ENCODE results near the gene HSPA1B. TPM values are rescaled to one million over a fixed set of nuclear protein-coding genes. Genes with fewer than 3 reads are reported as not detected.
"Not testable (repeated sequence)": the region's sequence is repeated elsewhere in the genome, so short reads cannot be mapped to it uniquely, and the experiment has no call there.

Gene HSPA1B
- total RNA-seq, 2 donors from 2014 or later = 18.0 to 20.5 TPM

DNA sequence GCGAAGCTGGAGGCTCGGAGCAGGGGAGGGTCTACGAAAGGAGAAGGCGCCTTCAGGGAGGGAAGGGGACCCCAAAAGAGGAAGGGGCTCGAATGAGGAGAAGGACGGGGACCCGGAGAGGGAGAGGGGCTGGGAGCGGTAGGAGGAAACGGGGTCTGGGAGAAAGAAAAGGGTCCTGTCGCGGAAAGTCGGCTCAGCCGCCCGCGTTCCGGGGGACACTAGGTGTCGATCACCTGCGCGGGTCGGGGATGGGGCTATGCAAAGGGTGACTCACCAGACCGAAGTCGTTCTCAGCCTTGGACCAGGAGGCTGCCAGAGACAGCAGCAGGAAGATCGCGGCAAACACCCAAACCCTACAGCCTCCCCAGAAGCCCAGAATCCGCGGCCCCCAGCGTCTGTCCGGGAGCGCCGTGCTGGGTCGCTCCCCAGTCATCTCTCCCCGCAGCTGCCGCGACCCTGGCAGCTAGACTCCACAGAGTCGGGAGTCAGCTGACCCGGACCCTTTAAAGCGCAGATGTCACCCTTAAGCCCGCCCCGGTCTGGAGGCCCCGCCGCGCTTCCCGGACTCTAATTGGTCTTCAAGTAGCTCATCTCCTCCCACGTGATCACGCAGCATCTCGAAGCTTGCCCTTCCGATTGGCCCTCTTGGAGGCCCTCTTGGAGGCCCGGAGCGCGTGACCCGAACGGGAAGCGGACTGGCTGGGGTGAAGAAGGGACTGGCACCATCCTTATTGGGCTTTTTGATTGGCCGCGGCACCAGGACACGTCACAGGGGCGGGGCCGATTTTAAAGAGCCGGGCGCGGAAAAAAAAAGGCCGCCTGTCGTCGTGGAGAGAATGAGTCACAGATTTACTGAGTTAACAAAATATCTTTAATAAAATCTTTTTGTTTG is 35.1 kb downstream of the HSPA1B start, which contains the start of gene NEU1:
Gene NEU1 (minus strand): TSS at position 478 of the 892 bp plus-strand sequence. CDS start 45 bp downstream, at position 433.
- Mint-ChIP-seq H3K4me1 (peaks cover 21% of the 10 kb centered on the region), H3K36me3 (ENCODE audit: low read depth) (no peaks in the 10 kb centered on the region), H3K4me3 (peak within 1 kb of the TSS; percentile 96), H3K27ac (peak within 1 kb of the TSS; percentile 97), H3K27me3 (no peaks in the 10 kb centered on the region)
- ATAC-seq (peak; percentile 95), DNase-seq (peak; percentile 95 to 99 (median 96))
- no peaks in the 10 kb centered on the region for H3K9me3 ChIP-seq (ENCODE audit: control insufficient read depth, low read length, poor library complexity, severe bottlenecking)

DNA sequence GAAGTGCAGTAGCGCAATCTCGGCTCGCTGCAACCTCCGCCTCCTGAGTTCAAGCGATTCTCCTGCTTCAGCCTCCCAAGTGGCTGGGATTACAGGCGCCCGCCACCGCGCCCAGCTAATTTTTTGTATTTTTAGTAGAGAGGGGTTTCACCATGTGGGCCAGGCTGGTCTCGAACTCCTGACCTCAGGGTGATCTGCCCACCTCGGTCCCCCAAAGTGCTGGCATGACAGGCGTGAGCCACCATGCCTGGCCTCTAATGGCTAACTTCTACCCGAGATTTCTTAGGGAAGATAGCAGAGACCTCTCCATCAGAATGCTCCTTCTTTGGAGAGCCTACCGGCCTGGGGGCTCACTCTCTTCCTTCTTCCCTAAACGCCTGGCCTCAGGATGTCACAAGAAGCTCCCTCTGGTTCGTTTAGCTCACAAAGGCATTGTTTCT is 36.6 kb downstream of the HSPA1B start:
- ATAC-seq; H3K9me3 ChIP-seq (ENCODE audit: control insufficient read depth, low read length, poor library complexity, severe bottlenecking); H3K36me3 Mint-ChIP-seq (ENCODE audit: low read depth); DNase-seq; H3K27me3 Mint-ChIP-seq: not testable (repeated sequence)
- peak overlapping the region; percentile 97 for H3K27ac Mint-ChIP-seq
- H3K4me1 Mint-ChIP-seq = peaks cover 21% of the 10 kb centered on the region
- peak overlapping the region; percentile 96 for H3K4me3 Mint-ChIP-seq

DNA sequence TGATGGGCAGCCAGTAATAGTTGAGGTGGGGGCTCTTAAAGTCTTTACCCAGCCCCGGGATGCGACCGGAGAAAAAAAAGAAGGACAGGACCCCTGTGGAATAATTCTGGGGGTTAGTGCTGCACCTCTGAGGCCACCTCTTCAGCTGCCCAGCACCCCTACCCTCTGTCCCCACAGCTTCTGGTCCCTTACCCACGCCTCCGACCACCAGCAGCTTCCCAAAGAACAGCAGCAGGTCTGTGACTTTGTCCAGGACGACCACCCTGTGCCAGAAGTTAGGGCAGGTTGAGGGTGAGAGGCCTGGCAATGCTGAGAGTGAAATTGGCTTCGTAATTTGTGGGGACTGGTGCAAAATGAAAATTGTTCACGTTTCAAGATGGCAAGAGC is 37.3 kb downstream of the HSPA1B start:
- H3K27me3 Mint-ChIP-seq = no peaks in the 10 kb centered on the region
- H3K9me3 ChIP-seq (ENCODE audit: control insufficient read depth, low read length, poor library complexity, severe bottlenecking) = no peaks in the 10 kb centered on the region
- H3K4me3 Mint-ChIP-seq = no peak overlapping the region
- peak overlapping the region; percentile 97 for H3K27ac Mint-ChIP-seq
- no peak for ATAC-seq
- DNase-seq = no peak
- no peaks in the 10 kb centered on the region for H3K36me3 Mint-ChIP-seq (ENCODE audit: low read depth)
- H3K4me1 Mint-ChIP-seq = peaks cover 21% of the 10 kb centered on the region

DNA sequence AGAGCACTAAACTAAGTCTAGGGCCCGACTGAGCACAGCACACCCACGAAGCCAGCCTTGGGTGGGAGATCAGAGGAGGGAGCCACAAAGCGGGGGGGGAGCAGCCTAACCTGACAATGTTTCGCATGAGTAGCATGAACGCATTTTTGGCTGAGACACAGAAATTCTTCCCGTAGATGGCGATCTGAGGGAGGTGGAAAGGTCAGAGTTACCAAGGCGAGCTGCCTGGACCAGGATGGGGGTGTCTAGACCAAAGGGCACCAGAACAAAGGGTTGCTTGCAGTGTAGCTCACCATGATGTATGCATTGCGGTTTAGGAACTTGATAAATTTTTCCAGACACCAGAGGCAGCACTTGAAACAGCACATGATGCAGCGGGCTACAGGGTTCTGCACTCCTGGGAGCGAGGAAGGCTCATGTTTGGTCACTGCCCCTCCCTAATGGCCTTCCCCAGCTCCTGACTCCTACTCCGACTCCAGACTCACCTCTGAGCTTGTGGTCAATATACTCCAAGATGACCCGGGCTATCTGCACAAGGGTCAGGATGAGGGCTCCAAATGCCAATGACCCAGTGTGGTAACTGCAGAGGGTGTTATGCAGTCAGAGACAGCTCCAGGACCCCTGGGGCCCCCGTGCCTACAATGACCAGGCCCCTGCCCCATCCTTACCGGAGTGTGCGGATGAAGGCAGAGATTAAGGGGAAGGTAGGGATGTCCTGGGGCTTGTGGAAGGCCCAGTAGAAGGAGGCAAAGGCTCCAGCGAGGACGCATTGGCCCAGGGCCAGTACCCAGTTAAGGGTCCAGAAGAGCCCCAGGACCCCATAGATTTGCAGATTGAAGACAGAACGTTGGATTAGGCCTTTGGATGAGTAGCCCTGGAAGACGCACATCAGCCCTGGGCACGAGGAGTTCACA is 37.9 kb downstream of the HSPA1B start:
- peaks cover 18% of the 10 kb centered on the region for H3K4me1 Mint-ChIP-seq
- H3K27me3 Mint-ChIP-seq = no peaks in the 10 kb centered on the region
- H3K27ac Mint-ChIP-seq = no peak overlapping the region
- DNase-seq = no peak
- no peaks in the 10 kb centered on the region for H3K36me3 Mint-ChIP-seq (ENCODE audit: low read depth)
- no peak for ATAC-seq
- no peaks in the 10 kb centered on the region for H3K9me3 ChIP-seq (ENCODE audit: control insufficient read depth, low read length, poor library complexity, severe bottlenecking)
- H3K4me3 Mint-ChIP-seq = no peak overlapping the region

DNA sequence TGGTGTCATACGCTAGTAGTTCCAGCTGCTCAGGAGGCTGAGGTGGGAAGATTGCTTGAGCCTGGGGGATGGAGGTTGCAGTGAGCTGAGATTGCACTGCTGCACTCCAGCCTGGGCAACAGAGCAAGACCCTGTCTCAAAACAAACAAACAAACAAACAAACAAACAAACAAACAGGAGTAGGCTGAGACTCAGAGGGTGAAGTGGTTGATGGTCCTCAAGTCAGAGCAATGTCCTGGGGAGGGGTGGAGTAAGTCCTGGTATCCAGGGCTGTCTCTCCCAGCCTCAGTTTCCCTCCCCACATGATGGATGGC is 41.1 kb downstream of the HSPA1B start:
- H3K27ac Mint-ChIP-seq, ATAC-seq: not testable (repeated sequence)
- peaks cover 10% of the 10 kb centered on the region for H3K4me1 Mint-ChIP-seq

DNA sequence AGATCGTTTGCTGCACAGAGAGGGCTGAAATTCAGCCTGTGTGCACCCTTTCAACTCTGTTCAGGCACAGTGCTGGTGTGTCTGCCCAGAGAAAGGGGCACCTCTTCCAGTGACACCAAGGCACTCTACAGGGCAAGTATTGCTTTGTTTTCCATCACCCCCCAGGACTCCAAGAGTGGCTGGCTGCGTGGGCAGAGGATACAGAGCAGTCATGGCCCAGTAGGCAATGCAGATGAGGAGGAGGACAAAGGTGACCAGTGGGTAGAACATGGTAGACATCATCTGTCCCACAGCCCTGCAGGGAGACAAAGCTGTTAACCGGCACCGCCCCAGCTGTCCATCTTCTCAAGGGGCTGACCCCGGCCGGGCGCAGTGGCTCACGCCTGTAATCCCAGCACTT is 41.8 kb downstream of the HSPA1B start:
- ATAC-seq (no peak), DNase-seq (no peak)
- peaks cover 14% of the 10 kb centered on the region for H3K4me1 Mint-ChIP-seq
- no peaks in the 10 kb centered on the region for H3K9me3 ChIP-seq (ENCODE audit: control insufficient read depth, low read length, poor library complexity, severe bottlenecking)
- H3K27me3 Mint-ChIP-seq = no peaks in the 10 kb centered on the region
- no peak overlapping the region for H3K27ac Mint-ChIP-seq
- no peak overlapping the region for H3K4me3 Mint-ChIP-seq
- H3K36me3 Mint-ChIP-seq (ENCODE audit: low read depth) = no peaks in the 10 kb centered on the region

More for the DNA sequence above, 41.1 kb downstream of the HSPA1B start:
- not testable (repeated sequence) for H3K36me3 Mint-ChIP-seq (ENCODE audit: low read depth); DNase-seq; H3K9me3 ChIP-seq (ENCODE audit: control insufficient read depth, low read length, poor library complexity, severe bottlenecking); H3K4me3 Mint-ChIP-seq; H3K27me3 Mint-ChIP-seq

DNA sequence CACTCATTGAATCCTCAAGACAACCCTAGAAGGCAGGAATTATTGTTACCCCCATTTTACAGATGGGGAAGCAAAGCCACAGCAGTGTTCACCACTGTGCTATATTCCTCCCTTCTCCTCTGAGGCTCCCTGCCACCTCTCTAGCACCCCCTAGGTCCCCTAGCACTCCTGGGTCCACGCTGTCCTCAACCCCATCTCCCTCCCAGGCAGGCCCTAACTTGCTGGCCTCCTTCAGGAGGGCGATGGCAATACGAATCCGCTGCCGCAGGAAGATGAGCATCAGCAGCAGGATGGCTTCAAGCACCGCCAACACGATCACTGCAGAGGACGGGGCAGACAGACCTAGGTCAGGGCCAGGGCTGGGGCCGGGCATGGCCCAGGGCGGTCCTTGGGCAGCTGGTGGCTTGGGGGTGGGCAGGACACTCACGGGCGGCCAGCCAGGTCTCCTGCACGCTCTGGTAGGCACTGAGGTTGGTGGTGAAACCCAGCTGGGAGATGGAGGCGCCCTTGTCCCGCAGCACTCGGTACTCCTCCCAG is 42.9 kb downstream of the HSPA1B start:
- Mint-ChIP-seq H3K27me3 (no peaks in the 10 kb centered on the region), H3K27ac (no peak overlapping the region), H3K4me3 (no peak overlapping the region), H3K36me3 (ENCODE audit: low read depth) (no peaks in the 10 kb centered on the region), H3K4me1 (peaks cover 11% of the 10 kb centered on the region)
- no peaks in the 10 kb centered on the region for H3K9me3 ChIP-seq (ENCODE audit: control insufficient read depth, low read length, poor library complexity, severe bottlenecking)
- ATAC-seq = no peak
- DNase-seq = no peak

DNA sequence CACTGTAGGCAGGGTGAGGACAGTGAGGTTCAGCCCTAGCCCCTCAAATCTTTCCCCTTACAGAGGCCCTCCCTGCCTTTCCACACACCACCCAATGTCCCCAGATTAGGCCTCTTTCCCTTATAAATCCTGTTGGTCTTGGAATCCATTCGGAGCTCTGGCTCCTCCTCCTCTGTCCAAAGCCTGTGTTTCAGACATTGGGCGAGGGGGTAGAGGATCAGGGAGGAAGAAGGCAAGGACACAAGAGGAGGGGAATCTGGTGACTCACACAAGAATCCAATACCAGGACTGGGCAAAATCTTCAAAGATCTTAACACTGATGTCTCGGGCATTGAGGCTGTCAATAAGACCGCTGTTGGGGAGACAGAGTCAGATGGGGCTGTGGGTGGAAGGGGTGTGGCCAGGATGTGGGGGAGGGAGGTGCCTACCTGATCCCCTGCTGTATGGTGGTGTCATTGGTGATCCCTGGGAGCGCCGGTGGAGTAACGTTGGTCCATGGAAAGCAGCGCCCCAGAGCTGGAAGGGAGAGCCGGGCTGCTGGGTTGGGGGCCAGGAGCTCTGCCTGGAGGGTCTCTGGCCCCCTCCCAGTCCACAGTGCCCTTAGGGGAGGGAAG is 43.6 kb downstream of the HSPA1B start:
- DNase-seq = no peak
- no peak overlapping the region for H3K27ac Mint-ChIP-seq
- no peak overlapping the region for H3K4me3 Mint-ChIP-seq
- H3K36me3 Mint-ChIP-seq (ENCODE audit: low read depth) = no peaks in the 10 kb centered on the region
- no peaks in the 10 kb centered on the region for H3K9me3 ChIP-seq (ENCODE audit: control insufficient read depth, low read length, poor library complexity, severe bottlenecking)
- H3K4me1 Mint-ChIP-seq = peaks cover 11% of the 10 kb centered on the region
- ATAC-seq = no peak
- no peaks in the 10 kb centered on the region for H3K27me3 Mint-ChIP-seq

DNA sequence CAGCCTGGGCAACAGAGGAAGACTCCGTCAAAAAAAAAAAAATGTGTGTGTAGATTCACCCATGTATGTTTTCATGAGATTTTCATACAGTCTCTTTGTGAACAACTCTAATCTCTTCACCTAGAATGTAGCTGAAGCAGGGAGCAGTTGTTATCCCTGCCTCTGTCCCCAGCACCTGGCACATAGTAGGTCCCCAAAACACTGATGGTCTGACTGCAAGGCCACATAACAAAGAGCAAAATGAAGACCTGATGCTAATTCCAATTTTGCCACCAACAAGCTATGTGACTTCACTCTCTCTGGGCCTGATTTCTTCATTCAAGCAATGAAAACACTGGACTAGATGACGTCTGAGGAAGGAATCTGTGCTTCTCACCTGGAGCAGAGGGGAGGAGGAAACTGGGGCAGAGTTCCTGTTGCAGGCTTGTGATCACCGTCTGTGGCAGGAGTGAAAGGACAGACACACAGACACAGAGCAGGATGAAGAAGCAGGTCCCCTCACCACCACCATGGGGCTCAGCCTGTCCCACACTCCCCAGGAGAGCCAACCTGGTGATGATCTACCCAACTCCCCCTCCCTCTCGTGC is 46.6 kb downstream of the HSPA1B start:
- Mint-ChIP-seq H3K27ac (no peak overlapping the region), H3K36me3 (ENCODE audit: low read depth) (no peaks in the 10 kb centered on the region), H3K4me3 (no peak overlapping the region), H3K4me1 (peaks cover 13% of the 10 kb centered on the region), H3K27me3 (no peaks in the 10 kb centered on the region)
- no peak for ATAC-seq
- no peak for DNase-seq
- H3K9me3 ChIP-seq (ENCODE audit: control insufficient read depth, low read length, poor library complexity, severe bottlenecking) = no peaks in the 10 kb centered on the region

DNA sequence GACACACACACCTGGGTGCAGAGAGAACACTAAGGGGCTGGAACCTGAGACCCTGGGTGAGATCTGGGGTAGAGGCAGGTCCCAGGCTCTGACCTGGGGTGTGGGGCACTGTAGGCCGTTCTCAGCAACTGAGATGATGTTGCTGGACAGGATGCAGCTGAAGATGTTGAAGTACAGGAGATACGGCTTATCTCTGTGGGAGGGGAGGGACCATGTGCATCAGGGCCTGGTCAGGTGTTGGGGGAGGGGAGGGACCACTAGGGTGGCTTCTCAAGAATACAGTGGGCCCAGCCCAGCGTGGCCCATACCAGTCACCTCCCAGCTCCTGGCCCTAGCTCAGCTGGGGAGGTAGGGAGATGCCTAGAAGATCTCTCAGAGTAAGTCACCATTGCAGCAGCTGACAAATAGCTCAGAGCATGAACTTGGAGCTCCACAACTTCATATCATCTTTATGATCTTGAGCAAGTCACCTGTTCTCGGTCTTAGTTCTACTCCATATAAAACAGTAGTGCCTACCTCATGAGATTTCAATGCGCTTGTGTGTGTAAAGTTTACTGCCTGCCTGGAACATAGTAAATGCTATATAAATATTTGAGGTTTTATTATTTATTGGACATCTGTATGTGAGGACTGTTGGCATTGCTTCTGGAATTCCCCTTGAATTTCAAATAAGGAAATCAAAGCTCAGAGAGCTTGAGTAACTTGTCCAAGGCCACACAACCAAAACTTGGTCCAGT is 47.5 kb downstream of the HSPA1B start:
- Mint-ChIP-seq H3K36me3 (ENCODE audit: low read depth) (no peaks in the 10 kb centered on the region), H3K4me3 (no peak overlapping the region), H3K27ac (peak overlapping the region; percentile 47), H3K4me1 (peaks cover 14% of the 10 kb centered on the region), H3K27me3 (no peaks in the 10 kb centered on the region)
- no peaks in the 10 kb centered on the region for H3K9me3 ChIP-seq (ENCODE audit: control insufficient read depth, low read length, poor library complexity, severe bottlenecking)
- DNase-seq (no peak), ATAC-seq (no peak)

DNA sequence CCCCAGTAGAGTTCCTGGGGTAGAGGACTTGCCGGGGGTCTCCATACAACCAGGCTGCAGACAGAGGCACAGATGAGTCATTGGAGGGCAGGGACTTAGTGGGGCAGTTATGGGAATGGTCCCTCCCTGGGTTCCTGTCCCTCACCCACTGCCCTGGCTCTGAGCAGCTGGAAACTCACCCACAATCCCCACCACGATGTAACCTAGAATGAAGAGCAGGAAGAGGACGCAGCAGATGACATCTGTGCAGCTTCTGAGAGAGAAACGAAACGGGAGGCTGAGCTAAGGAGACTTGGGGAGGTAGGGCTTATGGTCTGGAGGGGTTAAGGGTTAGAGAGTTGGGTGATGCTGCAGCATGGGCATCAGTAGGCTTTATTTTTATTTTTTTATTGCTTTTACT is 48.3 kb downstream of the HSPA1B start:
- no peak for ATAC-seq
- Mint-ChIP-seq H3K4me3 (no peak overlapping the region), H3K36me3 (ENCODE audit: low read depth) (peaks cover under 1% of the 10 kb centered on the region), H3K27ac (peak overlapping the region; percentile 47), H3K27me3 (no peaks in the 10 kb centered on the region), H3K4me1 (peaks cover 14% of the 10 kb centered on the region)
- no peaks in the 10 kb centered on the region for H3K9me3 ChIP-seq (ENCODE audit: control insufficient read depth, low read length, poor library complexity, severe bottlenecking)
- DNase-seq = no peak

DNA sequence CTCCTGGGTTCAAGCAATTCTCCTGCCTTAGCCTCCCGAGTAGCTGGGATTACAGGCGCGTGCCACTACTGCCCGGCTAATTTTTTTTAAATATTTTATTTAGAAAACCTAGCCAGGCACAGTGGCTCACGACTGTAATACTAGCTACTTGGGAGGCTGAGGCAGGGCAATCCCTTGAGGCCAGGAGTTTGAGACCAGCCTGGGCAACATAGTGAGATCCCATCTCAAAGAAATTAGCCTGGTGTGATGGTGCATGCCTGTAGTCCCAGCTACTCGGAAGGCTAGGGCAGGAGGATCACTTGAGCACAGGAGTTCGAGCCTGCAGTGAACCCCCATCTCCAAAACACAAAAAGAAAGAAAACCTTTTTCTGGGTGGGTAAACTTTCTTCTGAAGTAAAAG is 48.8 kb downstream of the HSPA1B start:
- H3K4me1 Mint-ChIP-seq = peaks cover 14% of the 10 kb centered on the region
- no peaks in the 10 kb centered on the region for H3K27me3 Mint-ChIP-seq
- no peaks in the 10 kb centered on the region for H3K9me3 ChIP-seq (ENCODE audit: control insufficient read depth, low read length, poor library complexity, severe bottlenecking)
- ATAC-seq (no peak), DNase-seq (no peak)
- peaks cover 5% of the 10 kb centered on the region for H3K36me3 Mint-ChIP-seq (ENCODE audit: low read depth)
- H3K4me3 Mint-ChIP-seq = no peak overlapping the region
- no peak overlapping the region for H3K27ac Mint-ChIP-seq
